ENCODE data around the gene RNF31. TPM values are rescaled to one million over a fixed set of nuclear protein-coding genes. Genes with fewer than 3 reads are reported as not detected.

The RNF31 gene
- total RNA-seq, result 100 to 1,000 TPM in 1 of 4 donors, 10 to 100 TPM in 3; 56.7 to 258 (median 71.2) TPM

DNA sequence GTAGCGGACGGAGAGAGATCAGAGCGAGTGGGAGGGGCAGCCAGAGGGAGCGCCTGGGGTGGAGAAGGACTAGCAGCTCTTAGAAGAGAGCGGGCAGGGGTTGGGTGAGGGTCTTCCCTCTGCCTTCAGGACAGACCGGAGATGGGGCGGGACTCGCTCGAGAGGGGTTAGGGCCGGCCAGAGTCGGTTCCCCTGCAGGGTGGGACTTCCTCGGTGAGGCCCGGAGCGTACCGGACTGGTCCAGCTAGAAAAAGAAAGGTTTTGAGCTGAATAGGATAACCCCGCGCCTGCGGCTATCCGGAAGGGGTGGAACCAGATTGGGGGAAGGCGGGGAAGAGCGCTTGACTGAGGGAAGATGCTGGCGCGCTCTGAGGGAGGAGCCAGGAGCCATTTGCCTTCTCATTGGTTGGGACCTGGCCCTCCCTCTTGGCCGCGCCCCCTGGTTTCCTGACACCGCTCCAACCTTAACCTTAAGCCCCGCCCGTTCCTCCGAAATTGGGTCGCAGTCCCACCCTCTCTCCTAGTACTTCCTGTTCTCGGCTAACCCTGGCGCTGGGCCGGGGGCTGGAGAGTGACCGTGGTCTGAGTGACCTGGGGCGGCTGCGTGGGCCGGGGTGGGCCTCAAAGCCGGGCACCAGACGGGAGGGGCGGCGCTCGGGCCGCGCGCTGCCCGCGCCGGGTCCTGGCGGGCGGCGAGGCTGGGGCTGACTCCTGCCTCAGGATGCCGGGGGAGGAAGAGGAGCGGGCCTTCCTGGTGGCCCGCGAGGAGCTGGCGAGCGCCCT lies at the start of gene RNF31:
RNF31 (plus strand) TSS at position 521 of the 783 bp plus-strand sequence; CDS start at position 722, 201 bp downstream.
- peaks cover 14 to 51% (median 30%) of the 10 kb centered on the region in 4 donors for H3K4me1 ChIP-seq
- H3K9me3 ChIP-seq, result no peaks in the 10 kb centered on the region
- in situ Hi-C loops (cut with MboI; ENCODE audit: low pct_ligation_motif_present in 1 of 4, low pct_unique_long_range_greater_than_20kb in 1 of 4, low sequenced_read_pairs in 3 of 4) (no loop called here), intact Hi-C loops (cut with DNase I; ENCODE audit: low total_unique reads) (no loop called here)
- H3K27me3 ChIP-seq, result no peaks in the 10 kb centered on the region
- peak within 1 kb of the TSS; percentile 94 to 99 (median 97) for H3K27ac ChIP-seq
- peak; percentile 99 for DNase-seq
- peaks cover 0 to 22% (median 4%) of the 10 kb centered on the region in 4 donors for H3K36me3 ChIP-seq
- H3K4me3 ChIP-seq, result peak within 1 kb of the TSS; percentile 73 to 98 (median 86)
- 0% methylated on average over 31 of the region's 57 CpGs; no CpG with 5 or more reads in 1 of the 2 donors for WGBS, 2 donors (ENCODE audit: low coverage in 1 of 2)
- TF ChIP-seq POLR2AphosphoS5 (IDR thresholded peaks at IDR 0.05) (peak; percentile 57 to 85 (median 77)), POLR2A (IDR thresholded peaks at IDR 0.05) (peak; percentile 61), EP300 (IDR thresholded peaks at IDR 0.05; ENCODE audit: low read depth) (no peak)
- TF ChIP-seq, protein P1, sequence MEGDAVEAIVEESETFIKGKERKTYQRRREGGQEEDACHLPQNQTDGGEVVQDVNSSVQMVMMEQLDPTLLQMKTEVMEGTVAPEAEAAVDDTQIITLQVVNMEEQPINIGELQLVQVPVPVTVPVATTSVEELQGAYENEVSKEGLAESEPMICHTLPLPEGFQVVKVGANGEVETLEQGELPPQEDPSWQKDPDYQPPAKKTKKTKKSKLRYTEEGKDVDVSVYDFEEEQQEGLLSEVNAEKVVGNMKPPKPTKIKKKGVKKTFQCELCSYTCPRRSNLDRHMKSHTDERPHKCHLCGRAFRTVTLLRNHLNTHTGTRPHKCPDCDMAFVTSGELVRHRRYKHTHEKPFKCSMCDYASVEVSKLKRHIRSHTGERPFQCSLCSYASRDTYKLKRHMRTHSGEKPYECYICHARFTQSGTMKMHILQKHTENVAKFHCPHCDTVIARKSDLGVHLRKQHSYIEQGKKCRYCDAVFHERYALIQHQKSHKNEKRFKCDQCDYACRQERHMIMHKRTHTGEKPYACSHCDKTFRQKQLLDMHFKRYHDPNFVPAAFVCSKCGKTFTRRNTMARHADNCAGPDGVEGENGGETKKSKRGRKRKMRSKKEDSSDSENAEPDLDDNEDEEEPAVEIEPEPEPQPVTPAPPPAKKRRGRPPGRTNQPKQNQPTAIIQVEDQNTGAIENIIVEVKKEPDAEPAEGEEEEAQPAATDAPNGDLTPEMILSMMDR (IDR thresholded peaks at IDR 0.05), result no peak

DNA sequence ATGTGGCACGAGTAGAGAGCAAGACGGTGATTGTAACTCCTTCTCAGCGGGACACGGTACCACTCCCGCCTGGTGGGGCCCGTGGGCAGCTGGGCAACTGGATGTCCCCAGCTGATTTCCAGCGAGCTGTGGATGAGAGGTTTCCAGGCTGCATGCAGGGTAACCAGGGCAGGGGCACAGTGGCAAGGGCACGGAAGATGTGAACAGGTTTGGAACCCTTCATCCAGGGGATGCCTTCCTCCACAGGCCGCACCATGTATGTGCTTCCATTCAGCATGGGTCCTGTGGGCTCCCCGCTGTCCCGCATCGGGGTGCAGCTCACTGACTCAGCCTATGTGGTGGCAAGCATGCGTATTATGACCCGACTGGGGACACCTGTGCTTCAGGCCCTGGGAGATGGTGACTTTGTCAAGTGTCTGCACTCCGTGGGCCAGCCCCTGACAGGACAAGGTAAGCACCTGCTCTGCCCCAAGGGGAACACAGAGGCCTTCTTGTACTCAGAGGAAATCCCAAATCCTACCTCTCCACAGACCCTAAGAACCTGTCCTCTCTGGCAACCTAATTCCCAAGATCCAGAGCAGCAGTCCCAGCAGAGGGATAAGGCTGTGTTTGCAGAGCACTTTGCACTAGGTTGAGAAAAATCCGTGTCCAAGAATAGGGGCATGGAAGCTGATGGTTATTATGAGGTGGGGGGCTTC lies 48.9 kb upstream of the RNF31 start:
- Histone ChIP-seq H3K4me1 (peaks cover 3 to 17% (median 11%) of the 10 kb centered on the region in 4 donors), H3K36me3 (peaks cover 0 to 3% (median 0%) of the 10 kb centered on the region in 4 donors), H3K27me3 (no peaks in the 10 kb centered on the region), H3K27ac (no peak overlapping the region), H3K4me3 (no peak overlapping the region), H3K9me3 (no peaks in the 10 kb centered on the region)
- 92 to 97% methylated on average over 6 to 15 of the region's 16 CpGs for WGBS, 2 donors (ENCODE audit: low coverage in 1 of 2)
- TF ChIP-seq, protein P1 (IDR thresholded peaks at IDR 0.05), result no peak
- TF ChIP-seq EP300 (IDR thresholded peaks at IDR 0.05; ENCODE audit: low read depth), result no peak
- no peak for TF ChIP-seq POLR2A (IDR thresholded peaks at IDR 0.05)
- no peak for TF ChIP-seq POLR2AphosphoS5 (IDR thresholded peaks at IDR 0.05)
- intact Hi-C loops (cut with DNase I; ENCODE audit: low total_unique reads), result loop anchor here (10.0 kb wide), 1 partner anchor 84 kb away; no protein-coding TSS in a partner anchor
- DNase-seq, result no peak
- in situ Hi-C loops (cut with MboI; ENCODE audit: low pct_ligation_motif_present in 1 of 4, low pct_unique_long_range_greater_than_20kb in 1 of 4, low sequenced_read_pairs in 3 of 4), result no loop called here

DNA sequence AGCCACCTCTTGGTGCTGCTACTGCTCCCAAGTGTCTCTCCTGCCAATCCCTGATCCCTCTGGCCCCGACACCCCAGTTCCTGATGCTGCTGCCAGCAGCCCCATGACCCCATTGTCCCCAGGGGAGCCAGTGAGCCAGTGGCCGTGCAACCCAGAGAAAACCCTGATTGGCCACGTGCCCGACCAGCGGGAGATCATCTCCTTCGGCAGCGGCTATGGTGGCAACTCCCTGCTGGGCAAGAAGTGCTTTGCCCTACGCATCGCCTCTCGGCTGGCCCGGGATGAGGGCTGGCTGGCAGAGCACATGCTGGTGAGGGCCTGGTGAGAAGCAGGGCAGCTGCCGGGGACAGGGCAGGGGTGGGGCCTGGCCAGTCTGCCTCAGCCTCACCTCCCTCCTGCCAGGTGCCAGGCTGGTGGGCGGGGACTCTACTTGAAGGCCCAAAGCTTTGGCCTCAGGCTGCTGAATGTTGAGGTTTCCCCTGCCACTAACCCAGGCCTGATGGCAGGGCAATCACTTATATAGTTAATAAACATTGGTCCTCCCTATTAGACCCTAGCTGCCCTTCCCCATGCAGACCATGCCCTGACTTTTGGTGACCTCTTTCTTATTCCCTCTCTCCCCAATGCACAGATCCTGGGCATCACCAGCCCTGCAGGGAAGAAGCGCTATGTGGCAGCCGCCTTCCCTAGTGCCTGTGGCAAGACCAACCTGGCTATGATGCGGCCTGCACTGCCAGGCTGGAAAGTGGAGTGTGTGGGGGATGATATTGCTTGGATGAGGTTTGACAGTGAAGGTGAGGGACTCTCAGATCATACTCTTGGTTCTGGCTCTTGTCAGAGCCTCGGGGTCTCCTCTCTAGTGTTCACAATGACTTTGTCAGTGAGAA lies 48.1 kb upstream of the RNF31 start:
- peaks cover 0 to 9% (median 0%) of the 10 kb centered on the region in 4 donors for H3K36me3 ChIP-seq
- H3K27me3 ChIP-seq, result no peaks in the 10 kb centered on the region
- TF ChIP-seq POLR2A (IDR thresholded peaks at IDR 0.05), result no peak
- 76% methylated on average over 11 of the region's 17 CpGs; no CpG with 5 or more reads in 1 of the 2 donors for WGBS, 2 donors (ENCODE audit: low coverage in 1 of 2)
- no peak overlapping the region for H3K27ac ChIP-seq
- DNase-seq, result no peak
- intact Hi-C loops (cut with DNase I; ENCODE audit: low total_unique reads), result loop anchor here (10.0 kb wide), 1 partner anchor 84 kb away; no protein-coding TSS in a partner anchor
- in situ Hi-C loops (cut with MboI; ENCODE audit: low pct_ligation_motif_present in 1 of 4, low pct_unique_long_range_greater_than_20kb in 1 of 4, low sequenced_read_pairs in 3 of 4), result no loop called here
- H3K4me1 ChIP-seq, result peaks cover 0 to 12% (median 6%) of the 10 kb centered on the region in 4 donors
- no peak overlapping the region for H3K4me3 ChIP-seq
- no peaks in the 10 kb centered on the region for H3K9me3 ChIP-seq

GRCh38 chr14:24100197-24100981 lies 46.9 kb upstream of the RNF31 start:
- H3K4me1 ChIP-seq, result peaks cover 0 to 6% (median under 1%) of the 10 kb centered on the region in 4 donors
- in situ Hi-C loops (cut with MboI; ENCODE audit: low pct_ligation_motif_present in 1 of 4, low pct_unique_long_range_greater_than_20kb in 1 of 4, low sequenced_read_pairs in 3 of 4), result no loop called here
- no peak for DNase-seq
- WGBS, 2 donors (ENCODE audit: low coverage in 1 of 2), result 83 to 90% methylated on average over 1 to 4 of the region's 4 CpGs
- no peak overlapping the region for H3K4me3 ChIP-seq
- no peak overlapping the region for H3K27ac ChIP-seq
- no peaks in the 10 kb centered on the region for H3K9me3 ChIP-seq
- no peaks in the 10 kb centered on the region for H3K27me3 ChIP-seq
- TF ChIP-seq EP300 (IDR thresholded peaks at IDR 0.05; ENCODE audit: low read depth) (no peak), POLR2AphosphoS5 (IDR thresholded peaks at IDR 0.05) (no peak), POLR2A (IDR thresholded peaks at IDR 0.05) (no peak)
- TF ChIP-seq, protein P1 (IDR thresholded peaks at IDR 0.05), result no peak
- peaks cover 0 to 9% (median 0%) of the 10 kb centered on the region in 4 donors for H3K36me3 ChIP-seq
- intact Hi-C loops (cut with DNase I; ENCODE audit: low total_unique reads), result loop anchor here (10.0 kb wide), 1 partner anchor 54 kb away; no protein-coding TSS in a partner anchor

Measured in transverse colon (tissue), 4 donors.